ENCODE measurements around the gene FAM72D.
"Not testable (repeated sequence)": the region's sequence is repeated elsewhere in the genome, so short reads cannot be mapped to it uniquely, and the experiment has no call there.

The FAM72D gene

DNA sequence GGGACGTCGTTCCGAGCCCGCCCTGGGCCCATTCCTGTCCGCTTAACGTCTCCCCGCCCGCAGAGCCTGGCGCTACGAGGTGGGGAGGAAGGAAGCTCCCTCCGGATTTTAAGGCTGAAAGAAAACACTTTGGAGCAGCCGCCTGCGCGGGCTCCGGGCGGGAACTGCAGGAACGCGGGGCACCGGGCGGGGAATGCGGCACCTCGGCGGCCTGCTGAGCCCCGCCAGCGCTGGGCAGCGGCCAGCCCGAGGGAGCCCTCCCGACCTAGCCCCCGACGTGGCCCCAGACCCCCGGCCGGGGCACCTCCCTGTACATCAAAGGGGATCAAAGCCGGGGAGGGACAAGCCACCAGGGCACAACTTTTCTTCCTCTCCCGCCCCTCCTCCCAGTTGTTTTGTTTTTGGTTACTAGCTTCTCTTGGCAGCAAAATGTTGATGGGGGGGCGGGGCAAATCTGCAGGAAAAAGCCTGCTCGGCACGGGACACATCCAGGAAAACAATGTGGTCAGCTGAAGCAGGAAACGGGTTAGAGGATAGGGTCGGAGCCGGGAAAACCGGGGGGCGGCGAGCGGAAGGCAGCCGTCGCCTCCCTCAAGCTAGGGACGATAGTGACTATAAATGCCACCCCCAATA is 2.1 kb upstream of the FAM72D start:
- peak; percentile 3 for DNase-seq

GRCh38 chr1:145094655-145095211 is 1.0 kb upstream of the FAM72D start:
- DNase-seq, result not testable (repeated sequence)

- not testable (repeated sequence) for DNase-seq
These were observed 6.0 kb downstream of the FAM72D start for GRCh38 chr1:145101725-145102124.

DNA sequence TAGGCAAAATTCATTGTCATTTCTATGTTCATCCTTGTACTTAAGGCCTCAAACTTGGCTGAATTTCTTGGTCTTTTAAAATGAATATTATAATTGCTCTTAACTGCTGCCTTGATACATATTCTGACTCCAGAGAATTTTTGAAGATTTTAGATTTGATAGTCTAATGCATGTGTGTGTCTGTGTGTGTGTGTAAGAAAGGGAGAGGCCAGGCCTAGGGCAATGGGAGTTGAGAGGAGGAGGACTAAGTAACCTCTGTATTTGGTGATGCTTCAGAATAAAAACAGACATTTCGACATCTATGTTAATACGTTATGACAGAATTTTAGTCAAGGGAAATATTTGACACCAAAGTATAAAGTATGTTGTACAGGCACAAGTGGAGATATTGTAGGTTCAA is 7.5 kb downstream of the FAM72D start:
- not testable (repeated sequence) for DNase-seq

DNA sequence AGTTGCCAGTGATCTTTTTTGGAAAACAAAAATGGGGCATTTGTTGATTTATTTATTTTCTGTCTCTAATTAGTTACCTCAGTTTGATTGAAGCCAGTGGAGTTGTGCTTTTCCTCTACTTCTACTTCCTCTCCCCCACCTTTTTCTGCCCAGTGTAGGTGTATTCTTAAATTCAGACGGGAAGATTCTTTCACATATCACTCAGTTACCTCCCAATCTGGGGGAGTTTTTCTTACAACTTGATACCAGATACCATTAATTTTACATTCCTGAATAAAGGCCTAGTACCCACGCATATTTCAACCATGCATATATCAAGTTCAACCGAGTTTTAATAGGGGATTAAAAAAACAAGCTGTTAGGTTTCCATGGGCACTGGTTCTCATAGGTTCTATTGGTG is 15.9 kb downstream of the FAM72D start:
- not testable (repeated sequence) for DNase-seq

DNA sequence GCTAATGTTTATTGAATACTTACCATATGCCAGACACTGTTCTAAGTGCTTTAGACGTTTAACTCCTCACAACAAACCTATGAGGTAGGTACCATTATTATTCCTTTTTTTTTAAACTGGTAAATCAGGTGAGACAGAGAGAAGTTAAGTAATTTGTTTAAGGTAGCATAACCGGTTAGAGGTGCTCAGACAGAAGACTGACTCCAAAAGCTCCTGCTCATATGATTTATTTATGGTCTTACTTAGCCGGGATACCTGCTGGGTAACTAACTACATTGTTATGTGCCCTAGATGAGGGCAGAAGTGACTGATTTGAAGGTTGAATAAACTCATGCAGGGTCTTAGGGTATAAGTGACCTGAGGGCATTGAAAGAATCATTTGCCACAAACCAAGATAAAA is 16.9 kb downstream of the FAM72D start:
- DNase-seq, result not testable (repeated sequence)

- DNase-seq, result not testable (repeated sequence)
These were observed 18.8 kb downstream of the FAM72D start for GRCh38 chr1:145114560-145115057.

DNA sequence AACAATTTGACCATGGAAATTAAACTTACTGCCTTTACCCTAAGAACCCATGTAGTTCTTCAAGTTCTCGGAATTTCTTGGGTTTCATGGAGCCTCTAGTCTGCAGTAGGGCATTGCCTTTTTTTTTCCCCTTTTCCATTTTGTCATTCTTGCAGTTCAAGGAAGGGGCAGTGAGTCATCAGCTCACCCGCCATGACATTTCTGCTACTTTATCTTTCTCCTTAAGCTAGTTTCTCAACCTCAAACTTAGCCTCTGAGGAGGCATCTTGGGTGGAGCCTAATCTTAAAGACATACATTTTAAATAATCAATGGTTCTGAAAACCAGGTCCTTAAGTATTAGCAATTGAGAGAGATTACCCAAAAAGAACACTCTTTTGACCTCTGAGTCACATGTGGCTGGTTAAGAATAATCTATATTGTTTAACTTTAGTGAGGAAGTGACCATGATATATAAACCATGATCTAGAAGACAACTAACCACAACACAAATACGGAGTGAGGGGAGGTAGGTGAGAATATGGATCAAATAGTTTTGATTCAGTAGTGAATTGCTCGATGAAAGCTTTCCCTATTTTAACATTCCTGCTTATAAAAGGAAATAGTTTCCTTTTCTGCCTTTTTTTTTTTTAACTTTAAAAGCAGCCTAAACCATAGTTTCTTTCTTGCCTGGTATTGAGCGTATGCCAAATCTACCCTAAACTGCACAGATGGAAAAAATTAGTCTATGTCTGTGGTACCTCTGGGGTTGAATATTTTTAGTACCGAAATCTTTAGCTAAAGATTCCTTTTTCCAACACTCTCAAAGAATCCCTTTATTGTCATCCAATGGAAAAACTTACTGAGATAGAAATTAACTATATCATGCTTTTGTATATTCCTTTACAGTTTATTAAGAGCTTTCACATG is 20.1 kb downstream of the FAM72D start:
- DNase-seq, result not testable (repeated sequence)

- DNase-seq, result not testable (repeated sequence)
These were observed 24.1 kb downstream of the FAM72D start for GRCh38 chr1:145119842-145120241.

GRCh38 chr1:145122344-145123061 is 26.7 kb downstream of the FAM72D start:
- not testable (repeated sequence) for DNase-seq

DNA sequence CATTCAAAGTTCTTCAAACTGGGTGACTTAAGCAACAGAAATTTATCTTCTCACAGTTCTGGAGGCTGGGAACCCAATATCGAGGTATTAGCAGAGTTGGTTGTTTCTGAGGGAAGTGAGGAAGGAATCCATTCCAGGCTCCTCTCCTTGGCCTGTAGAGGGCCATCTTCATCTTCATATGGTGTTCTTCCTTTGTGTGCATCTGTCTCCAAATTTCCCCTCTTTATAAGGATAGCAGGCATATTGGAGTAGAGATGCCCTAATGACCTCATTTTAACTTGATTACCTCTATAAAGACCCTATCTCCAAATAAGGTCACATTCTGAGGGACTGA is 27.3 kb downstream of the FAM72D start:
- DNase-seq, result not testable (repeated sequence)

DNA sequence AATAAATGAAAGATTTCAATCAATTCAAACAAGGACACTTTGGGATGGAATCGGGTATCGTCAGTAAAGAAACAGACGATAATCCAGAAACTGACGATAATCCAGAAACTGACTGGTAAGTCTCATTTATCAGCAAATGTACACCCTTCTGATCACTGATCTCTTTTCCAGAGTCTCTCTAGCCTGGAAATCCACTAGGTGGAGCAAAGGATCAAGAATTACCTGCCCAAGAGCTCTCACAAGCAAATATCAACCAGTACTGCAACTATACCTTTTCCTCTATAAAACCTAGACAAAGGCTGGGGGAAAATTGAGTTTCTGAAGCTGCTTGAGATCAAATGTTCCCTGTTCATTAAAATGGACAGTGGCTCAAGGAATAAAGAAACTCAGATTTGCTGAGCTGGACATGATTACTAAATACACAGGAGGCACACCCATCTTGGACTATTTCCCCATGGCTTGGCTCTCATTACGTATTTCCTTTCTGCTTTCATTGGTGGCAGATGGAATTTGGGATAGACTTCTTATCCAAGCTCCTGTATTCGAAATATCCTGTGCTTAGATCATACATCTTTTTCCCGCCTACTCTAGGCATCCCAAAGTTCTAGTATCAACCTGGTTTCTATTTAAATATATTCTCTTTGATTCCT is 28.3 kb downstream of the FAM72D start:
- DNase-seq, result not testable (repeated sequence)

DNA sequence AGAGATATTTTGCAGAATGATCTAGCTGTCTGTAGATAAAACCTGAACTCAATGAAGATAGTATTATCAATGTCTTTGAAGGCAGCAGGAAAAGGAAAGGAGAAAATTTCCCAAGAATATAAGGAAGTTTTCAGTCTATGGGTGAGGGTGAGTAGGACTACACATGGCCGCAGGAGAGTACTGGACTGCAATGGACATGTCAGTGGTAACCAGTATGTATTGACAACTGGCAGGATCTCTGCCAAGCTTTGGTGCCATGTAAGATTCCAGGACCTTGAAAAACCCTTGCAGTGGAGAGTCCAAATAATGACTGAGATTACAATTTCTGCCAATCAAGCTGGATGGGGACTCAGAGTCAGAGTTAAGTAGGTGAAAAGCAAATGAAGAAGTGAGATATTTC is 29.3 kb downstream of the FAM72D start:
- not testable (repeated sequence) for DNase-seq

- DNase-seq, result not testable (repeated sequence)
These were observed 31.4 kb downstream of the FAM72D start for GRCh38 chr1:145127144-145127543.

- DNase-seq, result not testable (repeated sequence)
These were observed 33.1 kb downstream of the FAM72D start for GRCh38 chr1:145128697-145129469.

DNA sequence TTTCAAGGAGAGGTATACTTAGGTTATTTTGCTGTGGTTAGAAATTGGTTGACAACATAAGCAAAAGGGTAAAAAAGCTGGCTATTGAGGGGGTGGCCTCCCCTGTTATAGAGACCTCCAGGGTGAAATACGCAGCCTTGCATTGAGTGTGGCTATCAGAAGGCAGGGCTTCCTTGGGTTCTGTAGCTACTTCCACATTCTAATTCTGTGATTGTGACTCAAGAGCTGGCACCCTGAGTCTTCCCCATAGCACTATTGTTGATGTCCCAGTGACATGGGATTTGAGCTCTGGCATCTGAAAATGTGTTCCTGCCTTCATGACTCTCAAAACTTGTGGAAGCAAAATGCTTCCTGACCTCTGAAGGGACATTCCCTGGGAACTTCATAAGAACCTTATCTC is 38.7 kb downstream of the FAM72D start:
- not testable (repeated sequence) for DNase-seq

DNA sequence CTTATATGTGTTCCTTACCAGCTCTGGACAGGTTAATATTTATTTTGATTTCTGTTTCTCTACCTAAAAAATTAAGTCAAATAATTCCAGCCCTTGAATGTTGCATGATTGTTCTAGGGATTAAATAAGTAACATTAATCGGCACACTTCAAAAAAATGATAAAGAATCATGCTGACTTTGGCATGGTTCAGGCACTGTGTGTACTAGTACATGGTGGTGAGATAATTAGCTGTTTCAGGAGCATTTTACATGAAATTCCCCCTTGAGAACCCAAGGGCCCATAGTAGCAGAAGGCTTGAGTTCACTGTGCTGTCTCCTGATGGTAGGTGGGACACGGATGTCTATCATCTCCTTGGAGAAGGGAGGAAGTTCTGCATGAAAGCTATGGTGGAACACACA is 44.8 kb downstream of the FAM72D start:
- DNase-seq, result not testable (repeated sequence)

- not testable (repeated sequence) for DNase-seq
These were observed 48.6 kb downstream of the FAM72D start for GRCh38 chr1:145144264-145144913.

DNA sequence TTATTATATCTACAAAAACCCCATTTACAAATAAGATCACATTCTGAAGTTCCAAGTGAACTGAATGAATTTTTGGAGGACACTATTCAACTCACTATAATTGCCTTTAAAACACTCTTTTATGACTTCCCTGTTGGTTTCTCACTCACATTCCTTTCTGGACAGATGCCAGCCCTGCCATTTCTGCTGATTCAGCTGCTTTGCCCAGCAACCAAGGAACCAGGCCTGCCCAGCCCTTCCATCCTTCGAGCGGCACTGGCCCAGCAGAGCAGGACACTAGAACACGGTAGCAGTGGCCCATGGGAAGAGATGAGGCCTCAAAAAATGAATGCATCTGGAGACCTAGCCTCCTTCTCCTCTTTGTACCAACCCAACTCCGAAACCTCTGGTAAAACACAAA is 50.5 kb downstream of the FAM72D start:
- DNase-seq, result not testable (repeated sequence)

DNA sequence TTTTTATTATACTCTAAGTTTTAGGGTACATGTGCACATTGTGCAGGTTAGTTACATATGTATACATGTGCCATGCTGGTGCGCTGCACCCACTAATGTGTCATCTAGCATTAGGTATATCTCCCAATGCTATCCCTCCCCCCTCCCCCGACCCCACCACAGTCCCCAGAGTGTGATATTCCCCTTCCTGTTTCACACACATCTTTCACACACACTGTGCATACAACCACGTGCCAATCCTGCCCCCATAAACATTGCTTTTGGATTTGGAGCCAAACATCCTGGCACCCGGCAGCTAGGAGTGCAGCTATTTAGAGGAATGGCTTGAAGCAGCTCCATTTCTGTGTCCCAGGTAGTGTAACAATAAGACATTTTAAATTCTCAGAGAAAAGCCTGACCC is 51.4 kb downstream of the FAM72D start:
- not testable (repeated sequence) for DNase-seq

DNA sequence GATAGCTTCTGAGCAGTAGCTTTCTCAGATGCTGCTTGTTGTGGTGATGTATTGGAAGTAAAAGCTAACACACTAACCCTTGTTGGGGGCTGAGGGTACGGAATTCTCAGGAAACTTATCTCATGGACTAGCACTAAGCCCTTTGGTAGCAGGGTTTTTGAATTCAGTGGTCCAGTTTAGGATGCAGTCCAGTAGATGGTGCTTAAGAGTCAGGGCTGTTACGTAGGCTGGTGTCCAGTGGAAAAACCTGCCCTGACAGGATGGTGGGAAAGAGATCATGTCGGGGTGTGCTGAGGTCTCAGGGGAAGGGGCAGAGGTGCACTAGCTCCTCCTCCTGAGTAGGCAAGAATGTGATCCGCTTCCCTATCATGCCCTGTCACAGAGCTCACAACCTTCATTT is 59.6 kb downstream of the FAM72D start:
- DNase-seq, result not testable (repeated sequence)

Measured in activated CD4-positive, alpha-beta T cell treated with anti-CD3 and anti-CD28 coated beads, Interleukin-2, amount 50 U/mL, for 1 hour (primary cell).